ENCODE measurements around the gene GTF2A1. TPM values are rescaled to one million over a fixed set of nuclear protein-coding genes. Genes with fewer than 3 reads are reported as not detected.
"Not testable (repeated sequence)": the region's sequence is repeated elsewhere in the genome, so short reads cannot be mapped to it uniquely, and the experiment has no call there.

Gene GTF2A1
- total RNA-seq, 1 donor from 2014 or later, result 14.6 TPM

DNA sequence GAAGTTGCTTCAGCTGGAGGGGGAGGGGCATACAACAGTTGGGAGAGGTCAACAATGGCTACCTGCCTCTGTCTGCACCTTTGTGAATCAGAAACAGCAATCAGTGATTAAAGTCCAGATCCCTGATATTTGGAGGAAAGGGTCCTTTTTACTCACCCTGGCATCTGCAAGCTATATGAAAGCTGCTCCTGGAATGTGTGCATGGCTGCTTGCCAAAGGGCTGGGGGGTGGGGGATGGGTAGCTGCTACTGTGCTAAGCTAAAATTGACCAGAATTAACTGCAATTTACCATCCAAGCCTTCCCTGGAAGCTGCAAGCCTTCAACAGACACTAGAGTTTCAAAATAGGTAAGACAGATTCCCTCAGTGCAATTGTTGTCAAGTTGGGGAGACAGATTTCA, 13.5 kb upstream of the GTF2A1 start:
- Histone ChIP-seq H3K4me1 (ENCODE audit: control insufficient read depth in 3 of 3, insufficient read depth in 3 of 3, low read length in 3 of 3) (no peaks in the 10 kb centered on the region), H3K36me3 (ENCODE audit: control insufficient read depth in 3 of 3, insufficient read depth in 3 of 3, low read length in 3 of 3) (no peaks in the 10 kb centered on the region)

DNA sequence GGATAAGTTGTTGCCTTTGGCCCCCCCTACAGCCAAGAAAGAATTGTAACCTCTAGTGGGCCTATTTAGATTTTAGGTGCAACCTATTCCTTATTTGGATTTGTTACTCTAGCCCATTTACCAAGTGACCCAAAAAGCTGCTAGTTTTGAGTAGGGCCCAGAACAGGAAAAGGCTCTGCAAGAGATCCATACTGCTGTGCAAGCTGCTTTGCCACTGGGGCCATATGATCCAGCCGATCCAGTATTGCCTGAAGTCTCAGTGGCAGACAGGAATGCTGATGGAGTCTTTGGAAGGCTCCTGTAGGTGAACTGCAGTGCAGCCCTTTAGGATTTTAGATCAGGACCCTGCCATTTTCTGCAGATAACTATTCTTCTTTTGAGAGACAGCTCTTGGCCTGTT, 12.9 kb upstream of the GTF2A1 start:
- Histone ChIP-seq H3K36me3 (ENCODE audit: control insufficient read depth in 3 of 3, insufficient read depth in 3 of 3, low read length in 3 of 3) (no peaks in the 10 kb centered on the region), H3K9ac (ENCODE audit: low read depth in 1 of 3, low read length in 3 of 3) (no peak overlapping the region), H3K4me1 (ENCODE audit: control insufficient read depth in 3 of 3, insufficient read depth in 3 of 3, low read length in 3 of 3) (no peaks in the 10 kb centered on the region), H3K9me3 (ENCODE audit: control insufficient read depth in 3 of 3, low read length in 3 of 3) (no peaks in the 10 kb centered on the region), H3K27ac (ENCODE audit: low read depth, low read length) (no peak overlapping the region), H3K4me3 (ENCODE audit: low read length in 3 of 3) (no peak overlapping the region), H3K27me3 (ENCODE audit: control insufficient read depth in 3 of 3, insufficient read depth in 3 of 3, low read length in 3 of 3) (no peaks in the 10 kb centered on the region)

More for the DNA sequence above, 13.5 kb upstream of the GTF2A1 start:
- Histone ChIP-seq H3K27ac (ENCODE audit: low read depth, low read length) (no peak overlapping the region), H3K9ac (ENCODE audit: low read depth in 1 of 3, low read length in 3 of 3) (no peak overlapping the region), H3K4me3 (ENCODE audit: low read length in 3 of 3) (no peak overlapping the region), H3K9me3 (ENCODE audit: control insufficient read depth in 3 of 3, low read length in 3 of 3) (no peaks in the 10 kb centered on the region), H3K27me3 (ENCODE audit: control insufficient read depth in 3 of 3, insufficient read depth in 3 of 3, low read length in 3 of 3) (no peaks in the 10 kb centered on the region)

DNA sequence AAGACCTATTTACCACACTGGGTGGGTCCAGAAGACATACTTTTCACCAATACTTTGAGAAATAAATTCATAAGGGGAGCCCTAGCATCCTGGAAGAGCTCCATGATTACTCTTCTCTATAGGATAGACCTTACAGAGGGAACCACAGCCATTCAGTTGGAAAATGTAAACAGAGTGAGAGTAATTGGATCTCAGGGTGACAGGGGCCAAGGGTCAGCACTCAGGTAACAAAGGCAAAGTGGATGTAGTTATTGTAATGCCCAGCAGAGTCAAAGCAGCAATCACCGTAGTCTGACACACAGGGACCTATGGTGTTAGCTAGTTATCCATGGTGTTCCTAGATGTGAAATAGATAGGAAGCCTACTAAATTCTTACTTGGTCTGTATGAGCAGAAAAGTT, 10.8 kb upstream of the GTF2A1 start:
- H3K9ac ChIP-seq (ENCODE audit: low read depth in 1 of 3, low read length in 3 of 3), result no peak overlapping the region
- H3K9me3 ChIP-seq (ENCODE audit: control insufficient read depth in 3 of 3, low read length in 3 of 3), result no peaks in the 10 kb centered on the region
- no peak overlapping the region for H3K4me3 ChIP-seq (ENCODE audit: low read length in 3 of 3)
- H3K36me3 ChIP-seq (ENCODE audit: control insufficient read depth in 3 of 3, insufficient read depth in 3 of 3, low read length in 3 of 3), result no peaks in the 10 kb centered on the region
- no peaks in the 10 kb centered on the region for H3K27me3 ChIP-seq (ENCODE audit: control insufficient read depth in 3 of 3, insufficient read depth in 3 of 3, low read length in 3 of 3)
- H3K4me1 ChIP-seq (ENCODE audit: control insufficient read depth in 3 of 3, insufficient read depth in 3 of 3, low read length in 3 of 3), result no peaks in the 10 kb centered on the region
- H3K27ac ChIP-seq (ENCODE audit: low read depth, low read length), result no peak overlapping the region

DNA sequence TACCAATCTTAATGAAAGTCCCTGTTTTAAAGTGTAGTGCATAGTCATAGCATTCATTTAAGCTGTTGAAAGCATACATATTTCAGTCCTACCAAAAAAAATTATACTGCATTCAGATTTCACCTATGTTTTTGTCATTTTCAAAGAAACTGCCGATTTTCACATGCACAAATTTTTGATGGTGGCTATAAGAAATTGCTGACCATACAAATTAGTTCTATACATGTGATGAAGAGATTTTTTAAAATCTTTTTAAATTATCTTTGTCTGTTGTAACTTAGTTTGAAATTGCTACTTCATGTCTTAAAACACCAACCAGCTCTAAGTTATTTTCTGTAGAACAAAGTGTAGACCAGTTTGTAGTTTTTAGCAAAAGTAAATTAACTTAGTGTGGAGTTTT, 3.5 kb upstream of the GTF2A1 start:
- H3K9me3 ChIP-seq (ENCODE audit: control insufficient read depth in 3 of 3, low read length in 3 of 3), result no peaks in the 10 kb centered on the region
- no peak overlapping the region for H3K9ac ChIP-seq (ENCODE audit: low read depth in 1 of 3, low read length in 3 of 3)
- no peak overlapping the region for H3K27ac ChIP-seq (ENCODE audit: low read depth, low read length)
- no peaks in the 10 kb centered on the region for H3K36me3 ChIP-seq (ENCODE audit: control insufficient read depth in 3 of 3, insufficient read depth in 3 of 3, low read length in 3 of 3)
- no peak overlapping the region for H3K4me3 ChIP-seq (ENCODE audit: low read length in 3 of 3)
- H3K27me3 ChIP-seq (ENCODE audit: control insufficient read depth in 3 of 3, insufficient read depth in 3 of 3, low read length in 3 of 3), result no peaks in the 10 kb centered on the region
- H3K4me1 ChIP-seq (ENCODE audit: control insufficient read depth in 3 of 3, insufficient read depth in 3 of 3, low read length in 3 of 3), result peaks cover 3 to 8% (median 8%) of the 10 kb centered on the region in 3 donors

DNA sequence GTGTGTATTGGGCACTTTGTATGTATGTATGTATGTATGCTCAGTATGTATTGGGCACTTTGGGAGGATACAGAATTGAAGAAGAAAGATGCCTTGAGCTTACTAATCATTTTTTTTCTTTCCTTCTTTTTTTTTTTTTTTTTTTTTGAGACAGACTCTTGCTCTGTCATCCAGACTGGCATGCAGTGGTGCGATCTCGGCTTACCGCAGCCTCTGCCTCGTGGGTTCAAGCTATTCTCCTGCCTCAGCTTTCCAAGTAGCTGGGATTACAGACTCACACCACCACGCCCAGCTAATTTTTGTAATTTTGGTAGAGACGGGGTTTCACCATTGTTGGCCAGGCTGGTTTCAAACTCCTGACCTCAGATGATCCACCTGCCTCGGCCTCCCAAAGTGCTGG, 3.0 kb upstream of the GTF2A1 start:
- not testable (repeated sequence) for H3K27me3 ChIP-seq (ENCODE audit: control insufficient read depth in 3 of 3, insufficient read depth in 3 of 3, low read length in 3 of 3); H3K9me3 ChIP-seq (ENCODE audit: control insufficient read depth in 3 of 3, low read length in 3 of 3); H3K4me1 ChIP-seq (ENCODE audit: control insufficient read depth in 3 of 3, insufficient read depth in 3 of 3, low read length in 3 of 3)

DNA sequence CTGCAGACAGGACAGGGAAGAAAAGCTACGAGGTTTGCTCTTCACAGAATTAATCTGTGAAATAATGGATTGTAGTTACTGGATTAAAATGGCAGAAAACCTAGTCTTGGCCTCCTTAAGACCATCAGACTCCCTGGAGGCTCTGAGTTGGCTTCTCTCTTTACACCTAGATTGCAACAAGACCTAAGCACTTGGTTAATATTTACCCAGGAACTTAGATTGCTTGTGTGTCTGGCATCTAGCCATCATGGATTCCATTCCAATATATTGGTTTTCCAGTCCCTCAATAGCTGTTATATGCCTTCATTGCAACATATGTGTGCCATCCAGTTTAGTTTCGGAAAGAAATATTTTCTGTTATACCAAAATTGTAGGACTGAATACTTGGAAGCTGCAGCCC, 1.9 kb upstream of the GTF2A1 start:
- Histone ChIP-seq H3K4me3 (ENCODE audit: low read length in 3 of 3) (no peak overlapping the region), H3K27ac (ENCODE audit: low read depth, low read length) (no peak overlapping the region), H3K4me1 (ENCODE audit: control insufficient read depth in 3 of 3, insufficient read depth in 3 of 3, low read length in 3 of 3) (peaks cover 3 to 14% (median 8%) of the 10 kb centered on the region in 3 donors), H3K9me3 (ENCODE audit: control insufficient read depth in 3 of 3, low read length in 3 of 3) (no peaks in the 10 kb centered on the region), H3K9ac (ENCODE audit: low read depth in 1 of 3, low read length in 3 of 3) (no peak overlapping the region), H3K27me3 (ENCODE audit: control insufficient read depth in 3 of 3, insufficient read depth in 3 of 3, low read length in 3 of 3) (no peaks in the 10 kb centered on the region), H3K36me3 (ENCODE audit: control insufficient read depth in 3 of 3, insufficient read depth in 3 of 3, low read length in 3 of 3) (no peaks in the 10 kb centered on the region)

More for the DNA sequence above, 3.0 kb upstream of the GTF2A1 start:
- not testable (repeated sequence) for H3K36me3 ChIP-seq (ENCODE audit: control insufficient read depth in 3 of 3, insufficient read depth in 3 of 3, low read length in 3 of 3); H3K4me3 ChIP-seq (ENCODE audit: low read length in 3 of 3); H3K27ac ChIP-seq (ENCODE audit: low read depth, low read length); H3K9ac ChIP-seq (ENCODE audit: low read depth in 1 of 3, low read length in 3 of 3)

DNA sequence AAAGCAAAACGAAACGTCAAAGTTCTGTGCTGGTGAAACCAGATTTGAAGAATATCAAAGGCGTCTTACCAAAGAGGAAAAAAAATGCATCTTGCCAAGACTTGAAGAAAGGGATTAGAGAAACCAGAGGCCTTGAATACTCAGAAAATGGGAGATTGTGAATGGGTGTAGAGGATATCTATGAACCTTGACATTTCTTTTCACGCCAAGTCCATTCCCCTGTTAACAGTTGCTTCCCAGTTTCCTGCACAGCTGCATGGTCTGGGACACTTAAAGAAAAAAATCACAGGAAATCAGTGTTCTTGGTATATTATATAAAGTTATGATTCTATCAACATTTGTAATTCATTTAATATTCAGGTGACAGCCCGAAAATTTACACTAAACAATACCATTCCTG, 1.4 kb upstream of the GTF2A1 start:
- Histone ChIP-seq H3K27me3 (ENCODE audit: control insufficient read depth in 3 of 3, insufficient read depth in 3 of 3, low read length in 3 of 3) (no peaks in the 10 kb centered on the region), H3K9me3 (ENCODE audit: control insufficient read depth in 3 of 3, low read length in 3 of 3) (no peaks in the 10 kb centered on the region), H3K36me3 (ENCODE audit: control insufficient read depth in 3 of 3, insufficient read depth in 3 of 3, low read length in 3 of 3) (no peaks in the 10 kb centered on the region), H3K27ac (ENCODE audit: low read depth, low read length) (peak overlapping the region; percentile 99), H3K9ac (ENCODE audit: low read depth in 1 of 3, low read length in 3 of 3) (no peak overlapping the region), H3K4me3 (ENCODE audit: low read length in 3 of 3) (peak overlapping the region in 2 of 3 donors; percentile 96 to 97), H3K4me1 (ENCODE audit: control insufficient read depth in 3 of 3, insufficient read depth in 3 of 3, low read length in 3 of 3) (peaks cover 3 to 14% (median 12%) of the 10 kb centered on the region in 3 donors)

DNA sequence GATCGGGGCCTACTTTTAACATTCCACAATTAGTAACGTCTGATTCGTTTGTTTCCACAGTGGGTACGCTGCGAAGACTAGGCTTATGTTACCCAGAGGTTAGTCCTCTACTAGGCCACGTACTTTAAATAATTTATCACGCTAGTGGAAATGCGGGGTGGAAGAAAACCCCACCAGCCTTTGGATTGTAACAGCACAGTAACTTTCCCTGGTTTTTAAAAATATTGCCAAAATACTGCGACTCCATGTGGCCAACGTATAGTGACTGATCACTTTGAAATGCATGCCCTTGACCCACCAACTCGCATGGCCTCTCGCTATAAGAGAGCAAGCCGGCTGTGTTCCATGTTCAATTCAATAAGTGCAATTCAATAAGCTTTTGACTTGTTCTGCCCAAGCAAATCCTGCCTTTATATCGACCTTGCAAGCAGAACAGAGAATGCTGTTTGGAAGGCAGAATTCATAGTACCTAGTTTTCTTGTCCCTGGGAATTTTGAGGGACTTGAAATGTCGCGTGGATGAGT, 882 bp upstream of the GTF2A1 start:
- no peaks in the 10 kb centered on the region for H3K9me3 ChIP-seq (ENCODE audit: control insufficient read depth in 3 of 3, low read length in 3 of 3)
- H3K27ac ChIP-seq (ENCODE audit: low read depth, low read length), result peak overlapping the region; percentile 99
- no peaks in the 10 kb centered on the region for H3K36me3 ChIP-seq (ENCODE audit: control insufficient read depth in 3 of 3, insufficient read depth in 3 of 3, low read length in 3 of 3)
- H3K4me1 ChIP-seq (ENCODE audit: control insufficient read depth in 3 of 3, insufficient read depth in 3 of 3, low read length in 3 of 3), result peaks cover 3 to 16% (median 14%) of the 10 kb centered on the region in 3 donors
- H3K9ac ChIP-seq (ENCODE audit: low read depth in 1 of 3, low read length in 3 of 3), result peak overlapping the region; percentile 98 to 99 (median 99)
- H3K4me3 ChIP-seq (ENCODE audit: low read length in 3 of 3), result peak overlapping the region; percentile 95 to 97 (median 96)
- H3K27me3 ChIP-seq (ENCODE audit: control insufficient read depth in 3 of 3, insufficient read depth in 3 of 3, low read length in 3 of 3), result no peaks in the 10 kb centered on the region

DNA sequence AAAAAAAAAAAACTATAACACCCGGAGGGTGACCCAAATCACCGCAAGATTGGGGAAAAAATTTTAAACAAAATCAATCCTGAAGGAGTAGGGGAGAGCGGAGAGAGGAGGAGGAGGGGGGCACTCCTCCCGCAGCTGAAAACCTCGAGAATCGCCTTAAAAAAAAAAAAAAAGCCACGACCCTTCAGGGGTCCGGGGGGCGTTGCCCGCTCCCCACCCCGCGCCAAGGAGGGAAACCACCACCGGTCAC, 254 bp downstream of the GTF2A1 start:
- Histone ChIP-seq H3K9me3 (ENCODE audit: control insufficient read depth in 3 of 3, low read length in 3 of 3) (no peaks in the 10 kb centered on the region), H3K4me3 (ENCODE audit: low read length in 3 of 3) (peak overlapping the region; percentile 74 to 85 (median 75)), H3K27me3 (ENCODE audit: control insufficient read depth in 3 of 3, insufficient read depth in 3 of 3, low read length in 3 of 3) (no peaks in the 10 kb centered on the region), H3K9ac (ENCODE audit: low read depth in 1 of 3, low read length in 3 of 3) (peak overlapping the region; percentile 92 to 96 (median 95)), H3K36me3 (ENCODE audit: control insufficient read depth in 3 of 3, insufficient read depth in 3 of 3, low read length in 3 of 3) (peaks cover 3 to 7% (median 7%) of the 10 kb centered on the region in 3 donors), H3K27ac (ENCODE audit: low read depth, low read length) (peak overlapping the region; percentile 99), H3K4me1 (ENCODE audit: control insufficient read depth in 3 of 3, insufficient read depth in 3 of 3, low read length in 3 of 3) (peaks cover 3 to 17% (median 14%) of the 10 kb centered on the region in 3 donors)

DNA sequence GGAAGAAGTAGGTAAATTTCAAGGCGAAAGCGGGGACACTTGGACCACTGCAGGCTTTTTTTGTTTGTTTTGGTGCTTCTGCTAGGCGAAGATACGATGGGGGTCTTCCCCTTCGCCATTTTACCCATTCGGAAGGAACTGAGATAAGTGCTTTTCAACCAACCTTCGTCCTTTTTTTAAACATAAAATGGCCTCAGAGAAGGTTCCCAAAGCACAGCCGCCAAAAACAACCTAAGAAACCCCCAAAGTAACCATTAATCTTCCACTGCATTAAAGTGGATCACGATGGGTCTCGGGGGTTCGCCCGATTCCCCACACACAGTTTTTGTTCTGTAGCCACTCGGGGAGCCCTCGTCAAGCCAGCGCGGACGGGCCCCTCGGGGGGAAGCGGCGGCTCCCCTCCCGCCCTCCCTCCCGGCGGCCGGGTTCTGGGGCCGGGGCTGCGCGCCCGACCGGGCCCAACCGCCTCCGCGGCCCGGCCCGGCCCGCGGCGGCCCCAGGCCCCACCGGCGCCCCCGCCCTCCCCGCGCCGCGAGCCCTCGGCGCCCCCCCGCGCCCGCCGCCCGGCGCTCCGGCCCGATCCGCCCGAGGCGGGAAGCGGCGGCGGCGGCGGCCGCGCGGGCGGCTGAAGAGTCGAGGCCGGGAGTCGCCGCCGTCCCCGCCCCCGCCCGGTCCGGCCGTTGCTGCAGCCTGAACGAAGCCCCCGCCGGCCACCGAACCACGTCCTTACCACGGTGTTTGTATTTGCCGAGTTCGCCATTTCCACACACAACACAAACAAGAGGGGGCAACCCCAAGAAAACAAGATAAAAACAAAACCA, 790 bp downstream of the GTF2A1 start:
- peak overlapping the region; percentile 75 to 99 (median 94) for H3K4me3 ChIP-seq (ENCODE audit: low read length in 3 of 3)
- H3K9ac ChIP-seq (ENCODE audit: low read depth in 1 of 3, low read length in 3 of 3), result peak overlapping the region; percentile 92 to 100 (median 99)
- H3K4me1 ChIP-seq (ENCODE audit: control insufficient read depth in 3 of 3, insufficient read depth in 3 of 3, low read length in 3 of 3), result peaks cover 3 to 17% (median 14%) of the 10 kb centered on the region in 3 donors
- no peaks in the 10 kb centered on the region for H3K9me3 ChIP-seq (ENCODE audit: control insufficient read depth in 3 of 3, low read length in 3 of 3)
- peak overlapping the region; percentile 99 for H3K27ac ChIP-seq (ENCODE audit: low read depth, low read length)
- no peaks in the 10 kb centered on the region for H3K27me3 ChIP-seq (ENCODE audit: control insufficient read depth in 3 of 3, insufficient read depth in 3 of 3, low read length in 3 of 3)
- peaks cover 3 to 11% (median 8%) of the 10 kb centered on the region in 3 donors for H3K36me3 ChIP-seq (ENCODE audit: control insufficient read depth in 3 of 3, insufficient read depth in 3 of 3, low read length in 3 of 3)

Data from skeletal muscle tissue (tissue), 4 donors.